Subcutaneous adipose tissue (tissue), 4 donors: ENCODE measurements around the gene ORM2. TPM values are rescaled to one million over a fixed set of nuclear protein-coding genes. Genes with fewer than 3 reads are reported as not detected.

Experiments
- CTCF ChIP-seq: fragments of 450-650 bp; IDR thresholded peaks from one replicate; pipeline ENCODE4 v1.5.1; 2016; ENCODE audit warnings: low read depth, mild to moderate bottlenecking, control low read depth, antibody characterized with exemption, moderate library complexity
- total RNA-seq, 4 donors: library from RNA; depleted of rRNA; stranded (reverse); fragments of >200 nt; gene quantifications; one replicate each; pipeline ENCODE4 v1.1.0, GENCODE V29; 2016

Gene ORM2
- total RNA-seq, 4 donors from 2014 or later = 2.4 TPM; not detected in 3

- TF ChIP-seq CTCF = no peak
Observed at GRCh38 chr9:114367772-114368569, 38.3 kb downstream of the ORM2 start.

- no peak for TF ChIP-seq CTCF
Observed at GRCh38 chr9:114369216-114370130, 39.8 kb downstream of the ORM2 start.

GRCh38 chr9:114370251-114370967 is 40.7 kb downstream of the ORM2 start:
- no peak for TF ChIP-seq CTCF

GRCh38 chr9:114370968-114371320 is 41.3 kb downstream of the ORM2 start:
- no peak for TF ChIP-seq CTCF

GRCh38 chr9:114371343-114371944 is 41.8 kb downstream of the ORM2 start:
- TF ChIP-seq CTCF = no peak

- TF ChIP-seq CTCF = no peak
Observed at GRCh38 chr9:114371973-114372917, 42.6 kb downstream of the ORM2 start.
